Measurements from ENCODE around the gene ANGPTL2.

ANGPTL2 gene

GRCh38 chr9:127116957-127117356, 5.5 kb downstream of the ANGPTL2 start:
- no peak for DNase-seq

GRCh38 chr9:127116088-127116726, 6.2 kb downstream of the ANGPTL2 start:
- DNase-seq: no peak

- DNase-seq: no peak
Measured at GRCh38 chr9:127114606-127115005, 7.8 kb downstream of the ANGPTL2 start.

GRCh38 chr9:127113191-127113972, 9.1 kb downstream of the ANGPTL2 start:
- DNase-seq: no peak

- no peak for DNase-seq
Measured at GRCh38 chr9:127112735-127113161, 9.7 kb downstream of the ANGPTL2 start.

GRCh38 chr9:127112056-127112455, 10.4 kb downstream of the ANGPTL2 start:
- no peak for DNase-seq

GRCh38 chr9:127109212-127109711, 13.2 kb downstream of the ANGPTL2 start:
- DNase-seq: no peak

- DNase-seq: no peak
Measured at GRCh38 chr9:127107929-127108876, 14.2 kb downstream of the ANGPTL2 start.

GRCh38 chr9:127107171-127107928, 15.1 kb downstream of the ANGPTL2 start:
- DNase-seq: no peak

- DNase-seq: no peak
Measured at GRCh38 chr9:127106466-127106855, 16.0 kb downstream of the ANGPTL2 start.

GRCh38 chr9:127105805-127106465, 16.5 kb downstream of the ANGPTL2 start:
- no peak for DNase-seq

GRCh38 chr9:127104581-127105311, 17.7 kb downstream of the ANGPTL2 start:
- no peak for DNase-seq

- DNase-seq: no peak
Measured at GRCh38 chr9:127102788-127103187, 19.6 kb downstream of the ANGPTL2 start.

GRCh38 chr9:127102176-127102575, 20.3 kb downstream of the ANGPTL2 start:
- DNase-seq: no peak

- no peak for DNase-seq
Measured at GRCh38 chr9:127099664-127100063, 22.8 kb downstream of the ANGPTL2 start.

- DNase-seq: no peak
Measured at GRCh38 chr9:127098916-127099553, 23.4 kb downstream of the ANGPTL2 start.

- no peak for DNase-seq
Measured at GRCh38 chr9:127097683-127098082, 24.8 kb downstream of the ANGPTL2 start.

- no peak for DNase-seq
Measured at GRCh38 chr9:127096208-127096607, 26.2 kb downstream of the ANGPTL2 start.

- no peak for DNase-seq
Measured at GRCh38 chr9:127095411-127095810, 27.0 kb downstream of the ANGPTL2 start.

- no peak for DNase-seq
Measured at GRCh38 chr9:127093319-127094020, 29.0 kb downstream of the ANGPTL2 start.

Data from activated CD4-positive, alpha-beta T cell treated with anti-CD3 and anti-CD28 coated beads, Interleukin-2, amount 50 U/mL, for 4 hours (primary cell).